ENCODE data around the gene DOP1A. TPM values are rescaled to one million over a fixed set of nuclear protein-coding genes. Genes with fewer than 3 reads are reported as not detected.

Gene DOP1A
- total RNA-seq: 10 to 100 TPM; 15.2 to 36.8 (median 25.0) TPM

- in situ Hi-C loops (cut with MboI; ENCODE audit: low pct_unique_long_range_greater_than_20kb in 2 of 9, low sequenced_read_pairs in 9 of 9, unreplicated experiment in 9 of 9): loop anchor here in 5 of 9 experiments (10.0 to 25.0 kb wide), 4 partner anchors 147 to 813 kb away; partner anchors contain the start of gene PRSS35 (in 1 of the 5)
- 0 to 10% (median 4%) methylated on average over 2 to 15 of the region's 78 CpGs; no CpG with 5 or more reads in 3 of the 10 experiments for WGBS, 10 experiments
- peak within 1 kb of the TSS; percentile 91 to 92 for H3K27ac ChIP-seq
- H3K4me1 ChIP-seq (replicated peaks in 1 of 2): peaks cover 10 to 15% of the 10 kb centered on the region in 2 donors
- H3K4me3 ChIP-seq: peak within 1 kb of the TSS; percentile 58 to 90 (median 79)
- peak; percentile 85 to 90 (median 88) for ATAC-seq (replicated peaks in 6 of 8)
Measured at GRCh38 chr6:83067448-83068439, at the start of gene DOP1A. TSS of gene DOP1A (plus strand) at chr6:83067671. CDS start at chr6:83096978, 29,307 bp downstream.

- Histone ChIP-seq H3K4me3 (no peak overlapping the region), H3K27ac (no peak overlapping the region), H3K4me1 (replicated peaks in 1 of 2) (no peaks in the 10 kb centered on the region)
- 92 to 100% (median 100%) methylated on average over 1 to 4 of the region's 4 CpGs; no CpG with 5 or more reads in 4 of the 10 experiments for WGBS, 10 experiments
- ATAC-seq (replicated peaks in 6 of 8): no peak
- in situ Hi-C loops (cut with MboI; ENCODE audit: low pct_unique_long_range_greater_than_20kb in 2 of 9, low sequenced_read_pairs in 9 of 9, unreplicated experiment in 9 of 9): no loop called here
Measured at GRCh38 chr6:83019741-83020140, 47.7 kb upstream of the DOP1A start.

GRCh38 chr6:83031689-83032088 is 35.8 kb upstream of the DOP1A start:
- Histone ChIP-seq H3K4me3 (no peak overlapping the region), H3K4me1 (replicated peaks in 1 of 2) (no peaks in the 10 kb centered on the region), H3K27ac (no peak overlapping the region)
- ATAC-seq (replicated peaks in 6 of 8): no peak
- WGBS, 10 experiments: 90 to 100% (median 100%) methylated on average over 2 to 4 of the region's 6 CpGs; no CpG with 5 or more reads in 2 of the 10 experiments
- in situ Hi-C loops (cut with MboI; ENCODE audit: low pct_unique_long_range_greater_than_20kb in 2 of 9, low sequenced_read_pairs in 9 of 9, unreplicated experiment in 9 of 9): no loop called here

- peaks cover 0 to 11% of the 10 kb centered on the region in 2 donors for H3K4me1 ChIP-seq (replicated peaks in 1 of 2)
- no peak overlapping the region for H3K4me3 ChIP-seq
- 89 to 100% (median 100%) methylated on average over 1 to 2 of the region's 2 CpGs; no CpG with 5 or more reads in 1 of the 10 experiments for WGBS, 10 experiments
- no peak for ATAC-seq (replicated peaks in 6 of 8)
- no peak overlapping the region for H3K27ac ChIP-seq
- in situ Hi-C loops (cut with MboI; ENCODE audit: low pct_unique_long_range_greater_than_20kb in 2 of 9, low sequenced_read_pairs in 9 of 9, unreplicated experiment in 9 of 9): no loop called here
Measured at GRCh38 chr6:83038246-83038645, 29.2 kb upstream of the DOP1A start.

GRCh38 chr6:83042467-83043053 is 24.9 kb upstream of the DOP1A start:
- H3K4me1 ChIP-seq (replicated peaks in 1 of 2): peaks cover 0 to 11% of the 10 kb centered on the region in 2 donors
- peak in 5 of 8 experiments; percentile 41 to 79 (median 48) for ATAC-seq (replicated peaks in 6 of 8)
- no peak overlapping the region for H3K4me3 ChIP-seq
- H3K27ac ChIP-seq: no peak overlapping the region
- 0 to 100% (median 60%) methylated on average over 1 to 4 of the region's 4 CpGs; no CpG with 5 or more reads in 2 of the 10 experiments for WGBS, 10 experiments
- in situ Hi-C loops (cut with MboI; ENCODE audit: low pct_unique_long_range_greater_than_20kb in 2 of 9, low sequenced_read_pairs in 9 of 9, unreplicated experiment in 9 of 9): no loop called here

GRCh38 chr6:83044091-83044768 is 23.2 kb upstream of the DOP1A start:
- H3K27ac ChIP-seq: no peak overlapping the region
- peaks cover 0 to 11% of the 10 kb centered on the region in 2 donors for H3K4me1 ChIP-seq (replicated peaks in 1 of 2)
- 36 to 94% (median 72%) methylated on average over 3 to 6 of the region's 6 CpGs for WGBS, 10 experiments
- H3K4me3 ChIP-seq: no peak overlapping the region
- peak in 1 of 8 experiments; percentile 25 for ATAC-seq (replicated peaks in 6 of 8)
- in situ Hi-C loops (cut with MboI; ENCODE audit: low pct_unique_long_range_greater_than_20kb in 2 of 9, low sequenced_read_pairs in 9 of 9, unreplicated experiment in 9 of 9): no loop called here

- Histone ChIP-seq H3K4me1 (replicated peaks in 1 of 2) (peaks cover 0 to 8% of the 10 kb centered on the region in 2 donors), H3K4me3 (no peak overlapping the region), H3K27ac (no peak overlapping the region)
- WGBS, 10 experiments: 67 to 100% (median 94%) methylated on average over 2 to 7 of the region's 7 CpGs; no CpG with 5 or more reads in 3 of the 10 experiments
- peak in 3 of 8 experiments; percentile 18 to 91 (median 20) for ATAC-seq (replicated peaks in 6 of 8)
- in situ Hi-C loops (cut with MboI; ENCODE audit: low pct_unique_long_range_greater_than_20kb in 2 of 9, low sequenced_read_pairs in 9 of 9, unreplicated experiment in 9 of 9): no loop called here
Measured at GRCh38 chr6:83047065-83047754, 20.3 kb upstream of the DOP1A start.

- in situ Hi-C loops (cut with MboI; ENCODE audit: low pct_unique_long_range_greater_than_20kb in 2 of 9, low sequenced_read_pairs in 9 of 9, unreplicated experiment in 9 of 9): loop anchor here (10.0 to 25.0 kb wide), 4 partner anchors 461 to 789 kb away; partner anchors contain the start of gene PRSS35 (in 1 of the 9)
- peak in 1 of 8 experiments; percentile 84 for ATAC-seq (replicated peaks in 6 of 8)
- Histone ChIP-seq H3K27ac (no peak overlapping the region), H3K4me3 (no peak overlapping the region), H3K4me1 (replicated peaks in 1 of 2) (no peaks in the 10 kb centered on the region)
- 34 to 100% (median 90%) methylated on average over 1 to 5 of the region's 5 CpGs; no CpG with 5 or more reads in 1 of the 10 experiments for WGBS, 10 experiments
Measured at GRCh38 chr6:83051377-83052172, 15.9 kb upstream of the DOP1A start.

- in situ Hi-C loops (cut with MboI; ENCODE audit: low pct_unique_long_range_greater_than_20kb in 2 of 9, low sequenced_read_pairs in 9 of 9, unreplicated experiment in 9 of 9): loop anchor here (10.0 to 25.0 kb wide), 4 partner anchors 459 to 791 kb away; partner anchors contain the start of gene PRSS35 (in 1 of the 9)
- Histone ChIP-seq H3K27ac (no peak overlapping the region), H3K4me1 (replicated peaks in 1 of 2) (no peaks in the 10 kb centered on the region), H3K4me3 (no peak overlapping the region)
- WGBS, 10 experiments: 17 to 100% (median 98%) methylated on average over 1 to 3 of the region's 3 CpGs; no CpG with 5 or more reads in 2 of the 10 experiments
- no peak for ATAC-seq (replicated peaks in 6 of 8)
Measured at GRCh38 chr6:83053678-83054077, 13.8 kb upstream of the DOP1A start.

- in situ Hi-C loops (cut with MboI; ENCODE audit: low pct_unique_long_range_greater_than_20kb in 2 of 9, low sequenced_read_pairs in 9 of 9, unreplicated experiment in 9 of 9): loop anchor here (10.0 to 25.0 kb wide), 4 partner anchors 457 to 793 kb away; partner anchors contain the start of gene PRSS35 (in 1 of the 9)
- no peak overlapping the region for H3K27ac ChIP-seq
- no peak overlapping the region for H3K4me3 ChIP-seq
- no peaks in the 10 kb centered on the region for H3K4me1 ChIP-seq (replicated peaks in 1 of 2)
- WGBS, 10 experiments: 0 to 100% (median 31%) methylated on average over 1 to 6 of the region's 6 CpGs
- peak in 7 of 8 experiments; percentile 28 to 59 (median 42) for ATAC-seq (replicated peaks in 6 of 8)
Measured at GRCh38 chr6:83055366-83055964, 12.0 kb upstream of the DOP1A start.
